Left forelimb (tissue), 1 donor: ENCODE measurements around the gene LMNA.
A peak's percentile ranks its signal among the peaks of the same experiment; 100 is the strongest.
"Not testable (repeated sequence)": the region's sequence is repeated elsewhere in the genome, so short reads cannot be mapped to it uniquely, and the experiment has no call there.

ENCODE experiments used
- DNase-seq: peaks from one replicate; pipeline ENCODE4 v3.0.0-alpha.2; 2018; ENCODE audit warnings: low spot score

LMNA gene

GRCh38 chr1:156114101-156114918 is at the start of gene LMNA:
LMNA (plus strand) TSS chr1:156114711; CDS start chr1:156114919, 208 bp downstream.
- DNase-seq = peak; percentile 90

GRCh38 chr1:156065212-156065611 is 49.3 kb upstream of the LMNA start:
- DNase-seq = no peak

- no peak for DNase-seq
These were observed 48.6 kb upstream of the LMNA start for GRCh38 chr1:156065871-156066270.

GRCh38 chr1:156067262-156067661 is 47.2 kb upstream of the LMNA start:
- no peak for DNase-seq

- no peak for DNase-seq
These were observed 44.7 kb upstream of the LMNA start for GRCh38 chr1:156069490-156070455.

GRCh38 chr1:156070548-156070947 is 44.0 kb upstream of the LMNA start:
- no peak for DNase-seq

- DNase-seq = not testable (repeated sequence)
These were observed 43.1 kb upstream of the LMNA start for GRCh38 chr1:156071332-156071816.

- no peak for DNase-seq
These were observed 42.3 kb upstream of the LMNA start for GRCh38 chr1:156072251-156072650.

GRCh38 chr1:156073110-156073687 is 41.3 kb upstream of the LMNA start:
- DNase-seq = no peak

GRCh38 chr1:156073740-156074139 is 40.8 kb upstream of the LMNA start:
- no peak for DNase-seq

GRCh38 chr1:156074661-156075060 is 39.9 kb upstream of the LMNA start:
- DNase-seq = no peak

GRCh38 chr1:156075162-156075561 is 39.3 kb upstream of the LMNA start:
- no peak for DNase-seq

- no peak for DNase-seq
These were observed 38.7 kb upstream of the LMNA start for GRCh38 chr1:156075775-156076204.

GRCh38 chr1:156076609-156077429 is 37.7 kb upstream of the LMNA start:
- DNase-seq = peak; percentile 80

- no peak for DNase-seq
These were observed 37.1 kb upstream of the LMNA start for GRCh38 chr1:156077430-156077760.

- no peak for DNase-seq
These were observed 35.8 kb upstream of the LMNA start for GRCh38 chr1:156078728-156079127.

- no peak for DNase-seq
These were observed 34.7 kb upstream of the LMNA start for GRCh38 chr1:156079762-156080161.

GRCh38 chr1:156080241-156080862 is 34.2 kb upstream of the LMNA start:
- DNase-seq = no peak

- peak; percentile 70 for DNase-seq
These were observed 33.7 kb upstream of the LMNA start for GRCh38 chr1:156080863-156081179.

GRCh38 chr1:156081180-156081916 is 33.2 kb upstream of the LMNA start:
- DNase-seq = no peak
